Glutamatergic neuron (in vitro differentiated cells): ENCODE results near the gene CPM. TPM values are rescaled to one million over a fixed set of nuclear protein-coding genes. Genes with fewer than 3 reads are reported as not detected.
"Not testable (repeated sequence)": the region's sequence is repeated elsewhere in the genome, so short reads cannot be mapped to it uniquely, and the experiment has no call there.

Experiments
- DNase-seq: peaks from one replicate; pipeline ENCODE4 v3.0.0; 2022
- H3K27ac Mint-ChIP-seq: one replicate; pipeline ENCODE4 v1.8.0; 2020; ENCODE audit warnings: mild to moderate bottlenecking, mixed read lengths, inconsistent platforms; ENCODE audit not compliant: unreplicated experiment
- H3K27me3 Mint-ChIP-seq: one replicate; pipeline ENCODE4 v1.8.0; 2020; ENCODE audit warnings: mild to moderate bottlenecking, moderate library complexity, mixed read lengths, inconsistent platforms; ENCODE audit not compliant: unreplicated experiment
- H3K36me3 Mint-ChIP-seq: one replicate; pipeline ENCODE4 v1.8.0; 2020; ENCODE audit warnings: mild to moderate bottlenecking, mixed read lengths, inconsistent platforms; ENCODE audit not compliant: unreplicated experiment
- H3K4me1 Mint-ChIP-seq: one replicate; pipeline ENCODE4 v1.8.0; 2020; ENCODE audit warnings: mild to moderate bottlenecking, low read depth, mixed read lengths, inconsistent platforms; ENCODE audit not compliant: unreplicated experiment
- H3K4me3 Mint-ChIP-seq: one replicate; pipeline ENCODE4 v1.8.0; 2020; ENCODE audit warnings: mild to moderate bottlenecking, mixed read lengths, inconsistent platforms; ENCODE audit not compliant: unreplicated experiment
- H3K9me3 Mint-ChIP-seq: one replicate; pipeline ENCODE4 v1.8.0; 2020; ENCODE audit warnings: mild to moderate bottlenecking, moderate library complexity, mixed read lengths, inconsistent platforms; ENCODE audit not compliant: unreplicated experiment
- CTCF ChIP-seq: fragments of 200-600 bp; sonication (generic); IDR thresholded peaks from one replicate; pipeline ENCODE4 v1.5.0; 2021; ENCODE audit not compliant: partially characterized antibody, unreplicated experiment
- total RNA-seq: library from RNA; stranded (reverse); fragmentation: NEBNext Ultra II Directional; extraction: Animal tissue kit (Norgen Biotek cat#: 25700); gene quantifications from one replicate; pipeline ENCODE4 v1.2.1, GENCODE V29; 2021; ENCODE audit not compliant: unreplicated experiment

CPM gene
- total RNA-seq, 1 donor from 2014 or later: not detected

GRCh38 chr12:68824131-68824530, 108.8 kb downstream of the CPM start:
- Mint-ChIP-seq H3K36me3 (no peaks in the 10 kb centered on the region), H3K9me3 (no peaks in the 10 kb centered on the region), H3K4me1 (no peaks in the 10 kb centered on the region), H3K27me3 (peaks cover 2% of the 10 kb centered on the region), H3K4me3 (no peak overlapping the region), H3K27ac (no peak overlapping the region)
- DNase-seq: no peak
- TF ChIP-seq CTCF: no peak

GRCh38 chr12:68823696-68824095, 109.3 kb downstream of the CPM start:
- no peak overlapping the region for H3K27ac Mint-ChIP-seq
- no peaks in the 10 kb centered on the region for H3K9me3 Mint-ChIP-seq
- no peaks in the 10 kb centered on the region for H3K4me1 Mint-ChIP-seq
- no peak overlapping the region for H3K4me3 Mint-ChIP-seq
- TF ChIP-seq CTCF: no peak
- no peak for DNase-seq
- no peaks in the 10 kb centered on the region for H3K36me3 Mint-ChIP-seq
- H3K27me3 Mint-ChIP-seq: peaks cover 2% of the 10 kb centered on the region

- Mint-ChIP-seq H3K27me3 (peaks cover 2% of the 10 kb centered on the region), H3K4me3 (no peak overlapping the region), H3K36me3 (no peaks in the 10 kb centered on the region), H3K27ac (no peak overlapping the region), H3K9me3 (no peaks in the 10 kb centered on the region), H3K4me1 (no peaks in the 10 kb centered on the region)
- DNase-seq: no peak
- no peak for TF ChIP-seq CTCF
These were observed 111.4 kb downstream of the CPM start for GRCh38 chr12:68821357-68822188.

- not testable (repeated sequence) for H3K27ac Mint-ChIP-seq, DNase-seq, H3K4me1 Mint-ChIP-seq, H3K36me3 Mint-ChIP-seq, H3K27me3 Mint-ChIP-seq, H3K4me3 Mint-ChIP-seq, H3K9me3 Mint-ChIP-seq
These were observed 113.5 kb downstream of the CPM start for GRCh38 chr12:68819481-68819880.

GRCh38 chr12:68815928-68816800, 116.8 kb downstream of the CPM start:
- H3K27me3 Mint-ChIP-seq: no peaks in the 10 kb centered on the region
- no peaks in the 10 kb centered on the region for H3K9me3 Mint-ChIP-seq
- TF ChIP-seq CTCF: no peak
- no peak for DNase-seq
- no peaks in the 10 kb centered on the region for H3K36me3 Mint-ChIP-seq
- H3K4me3 Mint-ChIP-seq: no peak overlapping the region
- H3K27ac Mint-ChIP-seq: no peak overlapping the region
- H3K4me1 Mint-ChIP-seq: no peaks in the 10 kb centered on the region
